GM21381 (cell line): ENCODE results near the gene THADA.

ENCODE experiments used
- ATAC-seq: cut with Tn5 transposase; IDR thresholded peaks from one replicate; pipeline ENCODE4 v1.9.1; 2021; ENCODE audit warnings: mild to moderate bottlenecking, moderate library complexity; ENCODE audit not compliant: unreplicated experiment

Gene THADA

GRCh38 chr2:43445781-43446180 lies 150.1 kb downstream of the THADA start:
- no peak for ATAC-seq

GRCh38 chr2:43444989-43445645 lies 150.7 kb downstream of the THADA start:
- ATAC-seq: no peak

- no peak for ATAC-seq
These were observed 152.6 kb downstream of the THADA start for GRCh38 chr2:43443282-43443681.

DNA sequence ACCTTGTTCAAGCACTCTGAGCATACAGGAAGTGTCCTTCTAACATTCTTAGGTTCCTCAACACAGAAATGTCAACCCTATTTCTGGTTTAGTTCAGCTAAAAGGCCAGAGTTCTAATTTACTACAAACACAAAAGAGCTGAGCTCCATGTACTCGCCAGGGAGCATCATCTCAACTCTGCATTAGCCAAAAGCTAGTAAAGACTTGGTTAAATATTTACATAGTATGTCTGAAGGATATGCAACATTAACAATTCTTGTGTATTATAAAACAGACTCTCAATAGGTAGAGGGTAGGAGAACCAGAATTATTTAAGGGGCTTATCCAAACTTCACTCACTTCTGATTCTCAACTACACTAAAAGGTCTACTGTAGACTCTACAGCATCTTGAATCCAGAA lies 154.6 kb downstream of the THADA start:
- no peak for ATAC-seq

GRCh38 chr2:43438858-43439655 lies 156.8 kb downstream of the THADA start:
- no peak for ATAC-seq

- ATAC-seq: no peak
These were observed 157.5 kb downstream of the THADA start for GRCh38 chr2:43438342-43438741.

DNA sequence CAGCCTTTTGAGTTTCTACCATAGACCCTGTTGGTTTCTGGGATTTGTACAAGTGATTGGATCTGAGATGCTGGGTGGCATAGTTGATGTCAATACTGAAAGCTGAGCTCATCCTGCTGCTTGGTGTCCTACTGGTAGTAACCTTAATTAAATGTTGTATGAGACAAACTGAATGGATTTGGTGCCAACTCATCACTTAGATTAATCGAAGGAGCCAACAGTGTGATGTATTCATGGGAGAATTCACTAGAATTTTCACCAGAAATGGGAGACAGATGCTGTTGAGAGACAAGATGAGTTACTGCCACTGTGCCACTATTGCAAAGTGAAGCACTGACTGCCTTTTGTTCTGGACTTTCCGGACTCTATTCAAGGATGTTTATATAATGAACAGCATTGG lies 158.5 kb downstream of the THADA start:
- no peak for ATAC-seq

DNA sequence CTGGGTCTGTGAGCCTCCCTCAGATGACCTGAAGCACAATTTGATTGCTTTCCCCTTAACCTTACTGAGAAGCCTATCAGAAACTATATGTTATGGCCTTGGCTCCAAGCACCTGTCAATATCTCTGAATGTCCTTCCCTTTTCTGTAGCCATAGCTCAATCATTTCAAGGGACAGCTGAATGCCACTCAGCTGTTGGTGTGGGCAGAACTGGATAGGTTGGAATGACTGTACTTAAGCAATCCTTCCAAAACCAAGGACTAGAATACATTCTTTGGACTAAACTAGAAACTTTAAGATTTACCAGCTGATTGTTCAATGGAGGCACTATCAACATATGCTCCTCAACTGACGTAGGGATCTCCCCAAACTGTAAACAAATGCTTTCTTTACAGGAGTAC lies 159.4 kb downstream of the THADA start:
- ATAC-seq: no peak

DNA sequence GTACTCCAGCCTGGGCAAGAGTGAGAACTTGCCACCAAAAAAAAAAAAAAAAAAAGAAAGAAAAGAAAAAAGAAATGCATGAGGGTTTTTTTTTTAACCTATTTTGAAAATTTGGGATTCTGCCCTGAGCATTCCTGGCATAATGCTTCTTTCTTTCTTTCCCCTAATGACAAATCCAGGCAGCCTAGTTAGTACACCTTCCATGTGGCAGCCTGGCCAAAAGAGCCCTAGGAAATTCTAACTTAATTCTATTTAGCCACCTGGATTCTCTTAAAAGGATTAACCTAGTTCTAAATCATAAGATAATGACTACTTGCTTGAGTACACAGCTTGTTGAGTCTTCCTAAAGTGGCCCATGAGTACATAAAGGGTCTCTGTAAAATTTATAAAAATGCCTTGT lies 160.1 kb downstream of the THADA start:
- ATAC-seq: no peak

DNA sequence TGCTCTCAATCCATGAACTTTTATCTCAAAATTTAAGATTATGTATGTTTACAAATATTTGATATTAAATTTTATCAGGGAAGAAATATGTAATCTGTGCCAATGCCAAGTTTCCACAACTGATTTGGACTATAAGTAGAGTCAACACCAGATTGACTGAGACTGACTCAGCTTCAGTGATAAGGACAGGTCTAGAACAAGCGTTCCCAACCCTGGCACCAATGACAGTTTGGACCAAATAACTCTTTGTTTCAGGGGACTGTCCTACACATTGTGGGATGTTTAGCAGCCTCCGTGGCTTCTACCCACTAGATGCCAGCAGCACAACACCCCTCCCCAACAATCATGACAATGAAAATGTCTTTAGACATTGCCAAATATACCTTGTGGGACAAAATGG lies 165.3 kb downstream of the THADA start:
- no peak for ATAC-seq

- ATAC-seq: no peak
These were observed 166.5 kb downstream of the THADA start for GRCh38 chr2:43429369-43429768.

DNA sequence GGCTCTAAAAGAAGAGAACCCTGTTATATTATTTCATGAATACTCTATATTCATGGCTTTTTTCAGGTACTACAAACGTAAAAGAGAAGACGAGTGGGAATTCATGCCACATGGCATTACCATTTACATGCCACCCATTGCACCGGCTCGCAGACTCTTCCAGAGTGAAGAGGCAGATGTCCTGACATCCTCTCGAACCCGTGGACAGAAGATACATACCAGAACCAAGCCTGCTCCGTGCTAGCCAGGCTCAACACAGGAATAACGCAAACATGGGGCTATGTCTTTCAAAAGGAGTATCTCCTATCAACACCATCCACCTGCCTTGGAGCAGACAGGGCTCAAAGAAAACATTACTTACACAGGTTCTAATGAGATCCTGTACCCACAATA lies 168.8 kb downstream of the THADA start:
- no peak for ATAC-seq

GRCh38 chr2:43426305-43427031 lies 169.4 kb downstream of the THADA start:
- peak; percentile 86 for ATAC-seq

DNA sequence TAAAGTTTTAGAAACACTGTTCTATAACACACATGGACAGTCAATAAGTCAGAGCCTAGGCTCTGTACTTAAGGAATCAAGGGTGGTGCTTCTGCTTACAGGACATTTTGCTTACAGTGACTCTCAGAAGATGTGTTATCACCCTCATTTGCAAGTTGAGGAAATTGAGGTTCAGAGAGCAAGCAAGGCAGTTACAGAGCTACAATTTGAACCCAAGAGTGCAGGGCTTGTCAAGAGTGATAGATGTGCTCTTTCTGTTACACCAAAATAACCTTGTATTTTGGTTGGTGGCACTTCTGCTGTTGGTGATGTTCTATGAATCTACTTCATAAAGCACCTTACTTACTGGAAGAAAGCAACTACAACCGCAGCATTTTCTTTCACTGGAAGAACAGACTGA lies 170.2 kb downstream of the THADA start:
- ATAC-seq: no peak

GRCh38 chr2:43424262-43425207 lies 171.3 kb downstream of the THADA start:
- no peak for ATAC-seq

- no peak for ATAC-seq
These were observed 171.9 kb downstream of the THADA start for GRCh38 chr2:43423941-43424261.

- no peak for ATAC-seq
These were observed 174.6 kb downstream of the THADA start for GRCh38 chr2:43421194-43421593.

GRCh38 chr2:43420389-43420801 lies 175.4 kb downstream of the THADA start:
- ATAC-seq: no peak

GRCh38 chr2:43419876-43420275 lies 176.0 kb downstream of the THADA start:
- ATAC-seq: no peak

GRCh38 chr2:43419243-43419642 lies 176.6 kb downstream of the THADA start:
- no peak for ATAC-seq

- no peak for ATAC-seq
These were observed 177.2 kb downstream of the THADA start for GRCh38 chr2:43418680-43419079.
